ENCODE data around the gene LRCH4.

DNA sequence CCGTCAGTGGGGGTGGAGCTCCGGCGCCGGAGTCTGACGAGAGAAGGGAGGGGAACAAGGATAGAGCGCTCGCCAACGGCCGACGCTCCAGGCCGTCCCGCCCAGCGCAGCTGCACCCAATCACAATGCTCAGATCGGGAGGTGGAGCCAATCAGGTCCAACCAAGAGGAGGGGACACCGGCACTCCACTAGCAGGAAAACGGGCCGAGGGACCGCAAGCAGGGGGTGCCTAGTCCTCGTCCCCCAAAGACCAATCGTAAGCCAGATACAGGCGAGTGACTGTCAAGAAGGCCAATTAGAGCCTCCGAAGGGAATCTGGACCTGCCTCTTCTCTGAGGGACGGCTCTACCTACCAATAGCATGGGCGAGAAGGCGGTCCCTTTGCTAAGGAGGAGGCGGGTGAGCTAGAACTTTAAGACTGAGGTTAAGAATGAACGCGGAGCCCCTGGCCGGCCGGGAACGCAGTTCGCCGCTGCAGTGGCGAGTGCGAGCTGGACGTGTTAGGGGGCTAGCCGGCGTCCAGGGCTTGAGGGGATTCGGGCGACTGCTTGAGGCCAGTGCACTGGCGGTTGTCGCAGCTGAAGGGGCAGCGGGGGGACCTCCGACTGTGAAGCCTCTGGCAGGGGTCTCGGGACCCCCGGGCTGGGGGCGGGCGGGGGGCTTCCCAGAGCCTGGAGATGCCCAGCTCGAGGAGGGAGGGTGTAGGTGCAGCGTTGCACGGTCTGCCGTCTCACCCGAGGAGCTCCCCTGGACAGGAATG lies 517 bp upstream of the LRCH4 start, which contains the start of gene FBXO24:
- TF ChIP-seq, protein P1, sequence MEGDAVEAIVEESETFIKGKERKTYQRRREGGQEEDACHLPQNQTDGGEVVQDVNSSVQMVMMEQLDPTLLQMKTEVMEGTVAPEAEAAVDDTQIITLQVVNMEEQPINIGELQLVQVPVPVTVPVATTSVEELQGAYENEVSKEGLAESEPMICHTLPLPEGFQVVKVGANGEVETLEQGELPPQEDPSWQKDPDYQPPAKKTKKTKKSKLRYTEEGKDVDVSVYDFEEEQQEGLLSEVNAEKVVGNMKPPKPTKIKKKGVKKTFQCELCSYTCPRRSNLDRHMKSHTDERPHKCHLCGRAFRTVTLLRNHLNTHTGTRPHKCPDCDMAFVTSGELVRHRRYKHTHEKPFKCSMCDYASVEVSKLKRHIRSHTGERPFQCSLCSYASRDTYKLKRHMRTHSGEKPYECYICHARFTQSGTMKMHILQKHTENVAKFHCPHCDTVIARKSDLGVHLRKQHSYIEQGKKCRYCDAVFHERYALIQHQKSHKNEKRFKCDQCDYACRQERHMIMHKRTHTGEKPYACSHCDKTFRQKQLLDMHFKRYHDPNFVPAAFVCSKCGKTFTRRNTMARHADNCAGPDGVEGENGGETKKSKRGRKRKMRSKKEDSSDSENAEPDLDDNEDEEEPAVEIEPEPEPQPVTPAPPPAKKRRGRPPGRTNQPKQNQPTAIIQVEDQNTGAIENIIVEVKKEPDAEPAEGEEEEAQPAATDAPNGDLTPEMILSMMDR (IDR thresholded peaks at IDR 0.05), result peak in 1 of 6 experiments; percentile 7
- TF ChIP-seq POLR2AphosphoS5 (IDR thresholded peaks at IDR 0.05) (peak in 1 of 2 donors; percentile 4), POLR2A (IDR thresholded peaks at IDR 0.05) (no peak)

Measured in upper lobe of left lung (tissue), 4 donors.